ENCODE results near the gene PIAS1.
"Not testable (repeated sequence)": the region's sequence is repeated elsewhere in the genome, so short reads cannot be mapped to it uniquely, and the experiment has no call there.

Gene PIAS1

DNA sequence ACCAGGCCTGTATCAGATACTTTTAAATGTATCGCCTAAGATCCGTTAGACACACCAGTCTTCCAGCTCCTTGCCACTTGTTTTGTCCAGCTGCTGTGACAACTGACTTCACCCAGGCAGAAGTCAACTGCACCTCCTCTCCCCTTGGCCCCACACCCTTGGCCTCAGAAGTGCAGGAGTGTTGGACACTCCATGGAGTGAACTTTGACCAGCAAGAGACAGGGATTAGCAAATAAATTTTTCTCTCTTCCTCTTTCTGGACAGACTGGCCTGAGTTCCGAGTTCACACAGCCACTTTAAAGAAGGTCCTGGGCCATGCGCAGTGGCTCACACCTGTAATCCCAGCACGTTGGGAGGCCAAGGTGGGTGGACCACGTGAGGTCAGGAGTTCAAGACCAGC, 178.3 kb downstream of the PIAS1 start:
- no peak for DNase-seq

DNA sequence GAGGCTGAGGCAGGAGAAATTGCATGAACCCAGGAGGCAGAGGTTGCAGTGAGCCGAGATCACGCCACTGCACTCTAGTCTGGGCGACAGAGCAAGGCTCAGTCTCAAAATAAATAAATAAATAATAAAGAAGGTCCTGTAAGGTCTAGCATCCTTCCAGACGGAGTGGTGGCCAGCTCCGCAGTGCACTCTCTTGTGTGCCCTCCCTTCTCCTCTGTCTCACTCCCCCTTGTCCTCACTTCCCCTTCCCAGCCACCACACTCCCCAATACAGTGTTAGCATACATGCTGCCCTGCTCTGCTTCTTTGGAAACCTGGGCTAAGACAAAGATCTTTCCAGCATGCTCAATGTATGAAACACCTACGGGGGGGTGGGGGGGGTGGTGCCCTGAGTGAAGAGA, 178.8 kb downstream of the PIAS1 start:
- peak in 3 of 56 donors; percentile 13 to 27 (median 19) for DNase-seq

DNA sequence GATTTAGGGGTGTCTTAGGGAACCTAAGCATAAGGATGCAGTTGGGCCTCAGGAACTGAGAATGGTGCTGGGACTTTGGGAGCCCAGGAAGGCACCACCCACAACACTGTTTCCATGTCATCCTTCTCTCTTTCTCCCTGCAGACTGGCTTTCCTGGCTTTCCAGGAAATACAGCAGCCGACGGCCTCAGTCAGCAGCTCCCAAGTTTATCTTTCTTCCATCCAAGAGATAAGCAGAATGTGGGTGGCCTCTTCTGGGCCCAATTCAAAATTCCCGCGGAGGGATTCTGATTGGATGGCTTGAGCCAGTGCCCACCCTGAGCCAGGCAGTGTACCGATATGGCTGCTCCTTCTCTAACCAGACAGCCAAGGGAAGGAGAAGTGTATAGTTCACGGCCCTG, 179.9 kb downstream of the PIAS1 start:
- no peak for DNase-seq

DNA sequence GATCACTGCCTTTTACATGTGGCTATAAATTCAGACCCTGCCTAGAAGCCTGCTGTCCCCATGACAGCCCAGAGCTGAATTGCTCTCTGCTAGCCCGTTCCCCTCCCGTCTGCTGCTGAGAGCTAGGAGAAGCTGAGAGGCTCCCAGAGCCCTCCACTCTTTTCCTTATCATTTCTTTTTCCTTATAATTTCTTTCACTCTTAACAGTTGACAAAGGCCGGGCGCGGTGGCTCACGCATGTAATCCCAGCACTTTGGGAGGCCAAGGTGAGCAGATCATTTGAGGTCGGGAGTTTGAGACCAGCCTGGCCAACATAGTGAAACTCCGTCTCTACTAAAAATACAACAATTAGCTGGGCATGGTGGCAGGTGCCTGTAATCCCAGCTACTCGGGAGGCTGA, 180.4 kb downstream of the PIAS1 start:
- DNase-seq: not testable (repeated sequence)

DNA sequence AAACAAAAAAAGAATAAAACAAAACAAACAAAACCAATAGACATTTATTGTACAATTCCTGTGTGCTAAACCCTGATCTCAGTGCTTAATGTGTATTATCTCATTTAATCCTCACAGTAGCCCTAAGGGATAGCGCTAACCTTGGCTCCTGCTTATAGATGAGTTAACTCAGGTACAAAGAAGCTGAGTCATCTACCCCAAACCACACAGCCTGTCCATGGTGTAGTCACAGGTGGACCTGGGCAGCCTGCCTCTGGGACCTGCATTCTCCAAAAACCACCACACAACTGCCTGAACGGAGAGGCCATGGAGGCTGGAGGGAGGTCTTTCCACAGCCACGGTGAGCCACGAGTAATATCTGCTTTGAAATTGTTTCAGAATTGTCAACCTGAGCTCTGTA, 180.9 kb downstream of the PIAS1 start:
- DNase-seq: no peak

DNA sequence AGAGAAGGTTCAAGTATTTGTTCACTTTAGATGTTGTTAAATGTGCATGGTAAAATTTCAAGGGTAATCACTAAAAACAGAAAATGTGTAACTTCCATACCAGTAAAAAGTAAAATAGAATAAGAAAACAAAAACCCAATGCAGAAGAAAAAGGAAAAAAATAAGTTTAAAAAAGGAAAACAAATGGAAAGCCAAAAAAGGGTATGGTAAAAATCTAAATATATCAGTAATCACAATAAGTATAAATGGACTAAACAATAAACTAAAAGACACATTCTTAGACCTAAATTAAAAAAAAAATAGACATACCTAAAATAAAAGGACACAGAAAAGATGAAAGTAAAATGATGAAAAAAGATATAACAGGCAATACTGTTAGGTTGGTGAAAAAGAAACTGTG, 184.9 kb downstream of the PIAS1 start:
- DNase-seq: no peak

DNA sequence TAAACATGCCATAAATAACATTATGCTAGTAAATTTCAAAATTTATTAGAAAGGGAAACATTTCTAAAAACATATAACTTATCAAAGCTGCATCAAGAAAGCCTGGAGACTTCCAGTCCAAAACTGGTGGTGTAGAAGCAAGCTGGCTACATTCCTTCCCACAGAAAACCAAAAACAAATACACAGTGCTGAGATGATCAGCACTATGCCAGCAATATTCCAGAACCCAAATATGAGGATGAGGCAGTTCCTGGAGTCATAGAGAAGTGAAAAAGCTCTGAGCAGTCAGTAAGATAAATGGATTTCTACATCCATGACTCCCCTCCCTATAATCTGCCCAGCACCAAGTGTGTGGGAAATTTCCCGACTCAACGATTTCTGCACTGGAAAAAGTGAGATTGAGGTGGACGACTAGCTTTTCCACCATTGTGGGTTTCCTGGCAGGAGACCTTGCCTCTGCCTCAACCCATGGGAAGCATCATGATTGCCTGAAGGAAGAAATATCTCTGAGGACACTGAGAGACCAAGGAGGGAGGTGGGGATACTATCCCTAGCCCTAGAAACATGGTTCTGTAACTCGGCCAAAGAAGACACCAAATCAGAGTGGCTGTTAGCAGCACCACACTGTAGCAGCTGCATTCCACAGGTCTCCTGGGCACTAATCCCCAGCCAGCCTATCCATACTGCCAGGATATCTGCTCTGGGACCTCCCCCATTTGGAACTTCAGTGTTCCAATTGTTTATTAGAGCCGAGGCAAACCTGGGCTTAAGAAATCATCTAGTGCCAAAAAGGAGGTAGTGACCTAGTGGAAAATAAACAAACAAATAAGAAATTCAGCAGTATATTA, 187.2 kb downstream of the PIAS1 start:
- no peak for DNase-seq
